ENCODE data around the gene KRTAP19-3.

The KRTAP19-3 gene

GRCh38 chr21:30463713-30464112 is 28.1 kb downstream of the KRTAP19-3 start:
- no peaks in the 10 kb centered on the region for H3K36me3 ChIP-seq (ENCODE audit: insufficient read depth, low read length)
- H3K27ac ChIP-seq (ENCODE audit: low read length) = no peak overlapping the region
- no peaks in the 10 kb centered on the region for H3K79me2 ChIP-seq (ENCODE audit: insufficient read depth, low read length)
- no peaks in the 10 kb centered on the region for H3K9me3 ChIP-seq (ENCODE audit: insufficient read depth, low read length, severe bottlenecking)
- H3K4me1 ChIP-seq (ENCODE audit: insufficient read depth, low read length) = no peaks in the 10 kb centered on the region
- no peak for TF ChIP-seq EZH2 (IDR thresholded peaks at IDR 0.05; ENCODE audit: borderline replicate concordance, low read depth, low read length, severe bottlenecking)
- peak; percentile 68 for TF ChIP-seq CTCF (IDR thresholded peaks at IDR 0.05; ENCODE audit: borderline replicate concordance, extremely low read depth, low read length, poor library complexity, severe bottlenecking)
- H3K27me3 ChIP-seq (ENCODE audit: insufficient read depth, low read length, poor library complexity) = no peaks in the 10 kb centered on the region
- ATAC-seq (ENCODE audit: insufficient read depth, low read depth) (no peak), DNase-seq (no peak)
- H4K20me1 ChIP-seq (ENCODE audit: insufficient read depth, low read length) = no peaks in the 10 kb centered on the region
- H3K4me3 ChIP-seq (ENCODE audit: low read depth in 1 of 2, low read length in 2 of 2) = no peak overlapping the region
- no peak overlapping the region for H2AFZ ChIP-seq (ENCODE audit: low read depth, low read length)
- H3K4me2 ChIP-seq (ENCODE audit: insufficient read depth, low read length) = no peak overlapping the region
- H3K9ac ChIP-seq (ENCODE audit: low read depth, low read length) = no peak overlapping the region

- Histone ChIP-seq H3K4me1 (ENCODE audit: insufficient read depth, low read length) (peaks cover 5% of the 10 kb centered on the region; the same call in 1 of the 2 replicates), H3K27ac (ENCODE audit: low read length) (no peak overlapping the region), H4K20me1 (ENCODE audit: insufficient read depth, low read length) (no peaks in the 10 kb centered on the region), H3K9me3 (ENCODE audit: insufficient read depth, low read length, severe bottlenecking) (no peaks in the 10 kb centered on the region), H3K79me2 (ENCODE audit: insufficient read depth, low read length) (no peaks in the 10 kb centered on the region), H3K27me3 (ENCODE audit: insufficient read depth, low read length, poor library complexity) (no peaks in the 10 kb centered on the region), H3K4me3 (ENCODE audit: low read depth in 1 of 2, low read length in 2 of 2) (no peak overlapping the region), H2AFZ (ENCODE audit: low read depth, low read length) (no peak overlapping the region), H3K9ac (ENCODE audit: low read depth, low read length) (no peak overlapping the region), H3K36me3 (ENCODE audit: insufficient read depth, low read length) (no peaks in the 10 kb centered on the region), H3K4me2 (ENCODE audit: insufficient read depth, low read length) (no peak overlapping the region)
- no peak for TF ChIP-seq CTCF (IDR thresholded peaks at IDR 0.05; ENCODE audit: borderline replicate concordance, extremely low read depth, low read length, poor library complexity, severe bottlenecking)
- TF ChIP-seq EZH2 (IDR thresholded peaks at IDR 0.05; ENCODE audit: borderline replicate concordance, low read depth, low read length, severe bottlenecking) = no peak
- no peak for DNase-seq
- ATAC-seq (ENCODE audit: insufficient read depth, low read depth) = no peak
Measured at GRCh38 chr21:30448514-30448913, 43.3 kb downstream of the KRTAP19-3 start.

- Histone ChIP-seq H3K4me3 (ENCODE audit: low read depth in 1 of 2, low read length in 2 of 2) (no peak overlapping the region), H3K79me2 (ENCODE audit: insufficient read depth, low read length) (no peaks in the 10 kb centered on the region), H3K36me3 (ENCODE audit: insufficient read depth, low read length) (no peaks in the 10 kb centered on the region), H4K20me1 (ENCODE audit: insufficient read depth, low read length) (no peaks in the 10 kb centered on the region), H3K9ac (ENCODE audit: low read depth, low read length) (no peak overlapping the region), H3K4me1 (ENCODE audit: insufficient read depth, low read length) (peaks cover 5% of the 10 kb centered on the region; the same call in 1 of the 2 replicates), H3K27ac (ENCODE audit: low read length) (no peak overlapping the region), H2AFZ (ENCODE audit: low read depth, low read length) (no peak overlapping the region), H3K4me2 (ENCODE audit: insufficient read depth, low read length) (no peak overlapping the region), H3K27me3 (ENCODE audit: insufficient read depth, low read length, poor library complexity) (no peaks in the 10 kb centered on the region), H3K9me3 (ENCODE audit: insufficient read depth, low read length, severe bottlenecking) (no peaks in the 10 kb centered on the region)
- TF ChIP-seq EZH2 (IDR thresholded peaks at IDR 0.05; ENCODE audit: borderline replicate concordance, low read depth, low read length, severe bottlenecking) (no peak), CTCF (IDR thresholded peaks at IDR 0.05; ENCODE audit: borderline replicate concordance, extremely low read depth, low read length, poor library complexity, severe bottlenecking) (no peak)
- ATAC-seq (ENCODE audit: insufficient read depth, low read depth) = peak; percentile 64
- DNase-seq = no peak
Measured at GRCh38 chr21:30447056-30447455, 44.8 kb downstream of the KRTAP19-3 start.

- no peak for ATAC-seq (ENCODE audit: insufficient read depth, low read depth)
- TF ChIP-seq CTCF (IDR thresholded peaks at IDR 0.05; ENCODE audit: borderline replicate concordance, extremely low read depth, low read length, poor library complexity, severe bottlenecking) = no peak
- TF ChIP-seq EZH2 (IDR thresholded peaks at IDR 0.05; ENCODE audit: borderline replicate concordance, low read depth, low read length, severe bottlenecking) = no peak
- Histone ChIP-seq H3K79me2 (ENCODE audit: insufficient read depth, low read length) (no peaks in the 10 kb centered on the region), H3K27ac (ENCODE audit: low read length) (no peak overlapping the region), H3K4me1 (ENCODE audit: insufficient read depth, low read length) (peaks cover 5% of the 10 kb centered on the region; the same call in 1 of the 2 replicates), H3K9me3 (ENCODE audit: insufficient read depth, low read length, severe bottlenecking) (no peaks in the 10 kb centered on the region), H4K20me1 (ENCODE audit: insufficient read depth, low read length) (no peaks in the 10 kb centered on the region), H3K9ac (ENCODE audit: low read depth, low read length) (no peak overlapping the region), H3K27me3 (ENCODE audit: insufficient read depth, low read length, poor library complexity) (no peaks in the 10 kb centered on the region), H3K4me2 (ENCODE audit: insufficient read depth, low read length) (no peak overlapping the region), H3K36me3 (ENCODE audit: insufficient read depth, low read length) (no peaks in the 10 kb centered on the region), H3K4me3 (ENCODE audit: low read depth in 1 of 2, low read length in 2 of 2) (no peak overlapping the region), H2AFZ (ENCODE audit: low read depth, low read length) (no peak overlapping the region)
- DNase-seq = no peak
Measured at GRCh38 chr21:30444204-30444603, 47.6 kb downstream of the KRTAP19-3 start.

Data from DND-41 (cell line).